B cell (primary cell): ENCODE measurements around the gene MEGF8. TPM values are rescaled to one million over a fixed set of nuclear protein-coding genes. Genes with fewer than 3 reads are reported as not detected.

ENCODE experiments used
- ATAC-seq: fragments of 200-7000 bp; cut with Tn5 transposase; one replicate; pipeline ENCODE4 v1.10.0; 2021; ENCODE audit warnings: low read depth, mild to moderate bottlenecking, moderate number of reproducible peaks, moderate library complexity
- CTCF ChIA-PET: fragments of 350-600 bp; sonication (Branson Sonifier 250); formaldehyde crosslinking; loops from one replicate; lab custom pipeline; 2021; ENCODE audit warnings: antibody characterized with exemption, inconsistent platforms; lab: Charles Lee
- POLR2A ChIA-PET: fragments of 350-600 bp; sonication (Branson Sonifier 250); formaldehyde crosslinking; loops from one replicate; lab custom pipeline; 2021; ENCODE audit warnings: antibody characterized with exemption; lab: Charles Lee
- DNase-seq: peaks from one replicate; pipeline ENCODE4 v3.0.0; 2013
- H2AFZ ChIP-seq: 2 replicates; pipeline ENCODE4 v1.6.1; 2012; ENCODE audit warnings: mild to moderate bottlenecking, low read depth, low read length; ENCODE audit not compliant: insufficient read depth, poor library complexity, severe bottlenecking
- H3K27ac ChIP-seq, 2 donors: 1 replicate in 1 of 2; 2 replicates in 1 of 2; pipeline ENCODE4 v1.5.1; 2012 to 2013; ENCODE audit warnings: low read length in 2 of 2, mild to moderate bottlenecking in 2 of 2, moderate library complexity in 1 of 2
- H3K27me3 ChIP-seq, 4 experiments: fragments of 200-600 bp in 1 of 4; sonication (generic) in 1 of 4; replicated peaks in 1 of 4; 1 replicate in 2 of 4; 2 replicates in 2 of 4; pipeline versions ENCODE4 v1.6.1 to v1.7.0; 2013 to 2016; ENCODE audit warnings: low read length in 3 of 4, mild to moderate bottlenecking in 2 of 4, mixed read lengths in 1 of 4, moderate library complexity in 1 of 4; ENCODE audit not compliant: insufficient read depth in 4 of 4, control insufficient read depth in 3 of 4; ENCODE audit errors: control extremely low read depth in 1 of 4
- H3K36me3 ChIP-seq, 2 experiments: replicated peaks in 1 of 2; 1 replicate in 1 of 2; 2 replicates in 1 of 2; pipeline versions ENCODE4 v1.6.1 to v1.7.1; 2013; ENCODE audit warnings: low read length in 1 of 2; ENCODE audit not compliant: insufficient read depth in 2 of 2, control insufficient read depth in 1 of 2; ENCODE audit errors: control extremely low read depth in 1 of 2, extremely low read depth in 1 of 2
- H3K4me1 ChIP-seq, 2 donors: fragments of 200-600 bp in 1 of 2; sonication (generic) in 1 of 2; 1 replicate in 1 of 2; 2 replicates in 1 of 2; pipeline versions ENCODE4 v1.5.1 to v1.6.1; 2013 to 2017; ENCODE audit warnings: low read length in 2 of 2; ENCODE audit not compliant: control insufficient read depth in 2 of 2, insufficient read depth in 2 of 2
- H3K4me2 ChIP-seq: replicated peaks from 2 replicates; pipeline ENCODE3; 2012; ENCODE audit warnings: mild to moderate bottlenecking, low read depth, low read length; ENCODE audit not compliant: poor library complexity, severe bottlenecking
- H3K4me3 ChIP-seq, 5 experiments: fragments of 200-600 bp in 1 of 5; sonication (generic) in 1 of 5; 1 replicate in 3 of 5; 2 replicates in 2 of 5; pipeline versions ENCODE4 v1.5.1 to v1.7.0; 2011 to 2016; ENCODE audit warnings: low read length in 4 of 5, mild to moderate bottlenecking in 4 of 5, low read depth in 2 of 5, control low read depth in 1 of 5, moderate library complexity in 1 of 5; ENCODE audit not compliant: insufficient read depth in 1 of 5; ENCODE audit errors: control extremely low read depth in 1 of 5, extremely low read depth in 1 of 5
- H3K79me2 ChIP-seq: fragments of 200-600 bp; sonication (generic); one replicate; pipeline ENCODE4 v1.6.0; 2016; ENCODE audit warnings: low read length; ENCODE audit not compliant: control insufficient read depth, insufficient read depth
- H3K9ac ChIP-seq: fragments of 200-600 bp; sonication (generic); 2 replicates; pipeline ENCODE4 v1.6.1; 2017; ENCODE audit warnings: mild to moderate bottlenecking, low read length, moderate library complexity
- H3K9me3 ChIP-seq, 3 donors: one replicate each; pipeline versions ENCODE4 v1.6.1 to v1.7.1; 2013; ENCODE audit warnings: low read length in 2 of 3; ENCODE audit not compliant: control insufficient read depth in 2 of 3, insufficient read depth in 1 of 3; ENCODE audit errors: control extremely low read depth in 1 of 3
- H4K20me1 ChIP-seq: 2 replicates; pipeline ENCODE4 v1.6.0; 2012; ENCODE audit warnings: mild to moderate bottlenecking, low read length; ENCODE audit not compliant: insufficient read depth, control insufficient read depth, poor library complexity, severe bottlenecking
- H3K27ac Mint-ChIP-seq: one replicate; pipeline ENCODE4 v1.8.0; 2021; ENCODE audit warnings: mixed read lengths
- H3K27me3 Mint-ChIP-seq: one replicate; pipeline ENCODE4 v1.8.0; 2021; ENCODE audit warnings: mixed read lengths
- H3K4me1 Mint-ChIP-seq: one replicate; pipeline ENCODE4 v1.8.0; 2021; ENCODE audit warnings: mixed read lengths
- H3K4me3 Mint-ChIP-seq: one replicate; pipeline ENCODE4 v1.8.0; 2021; ENCODE audit warnings: mixed read lengths
- H3K9me3 Mint-ChIP-seq: one replicate; pipeline ENCODE4 v1.8.0; 2022; ENCODE audit warnings: mixed read lengths; ENCODE audit not compliant: insufficient read depth
- CTCF ChIP-seq: fragments of 200-600 bp; IDR thresholded peaks from one replicate; pipeline ENCODE4 v1.8.0; 2022; ENCODE audit warnings: antibody characterized with exemption, mild to moderate bottlenecking
- EZH2 ChIP-seq: IDR thresholded peaks from 2 replicates; pipeline ENCODE4 v1.6.1; 2012; ENCODE audit warnings: borderline replicate concordance, low read depth, mild to moderate bottlenecking, moderate library complexity, low read length; ENCODE audit not compliant: insufficient read depth, poor library complexity, severe bottlenecking
- WGBS: methylation state at CpG from one replicate; pipeline ENCODE4 v1.1.5; 2013; ENCODE audit warnings: missing lambda C conversion rate; ENCODE audit not compliant: insufficient coverage; 5-methylcytosine and 5-hydroxymethylcytosine counted together
- intact Hi-C: fragments of 100-400 bp; cut with micrococcal nuclease; formaldehyde crosslinking; loops from one replicate; pipeline ENCODE4 v1.10.0; 2022
- polyA plus RNA-seq: library from polyadenylated mRNA; depleted of rRNA; stranded (reverse); fragments of >200 nt; gene quantifications from 2 replicates; pipeline ENCODE4 v1.2.3, GENCODE V29; 2012
- total RNA-seq, 2 donors: library from RNA; stranded (reverse); fragments of 120-200 nt in 1 of 2; gene quantifications; 1 replicate in 1 of 2; 2 replicates in 1 of 2; pipeline versions ENCODE4 v1.2.3 to v1.2.4, GENCODE V29; 2013 to 2022

Gene MEGF8
- total and polyA plus RNA-seq, 2 donors (not counting 1 experiment from before 2014, with no cell fraction given): 8.2 to 26.5 TPM

- 87% methylated on average over 5 of the region's 5 CpGs for WGBS
- no peaks in the 10 kb centered on the region for H4K20me1 ChIP-seq
- no peak for TF ChIP-seq CTCF
- no peak for TF ChIP-seq EZH2
- H3K4me1 ChIP-seq: peaks cover 20 to 26% of the 10 kb centered on the region in 2 donors
- H3K27ac ChIP-seq: no peak overlapping the region
- H3K4me2 ChIP-seq: no peak overlapping the region
- POLR2A ChIA-PET: no interaction called here
- H3K9ac ChIP-seq: no peak overlapping the region
- H3K4me3 Mint-ChIP-seq: peak overlapping the region; percentile 67
- peaks cover 0 to 40% (median 17%) of the 10 kb centered on the region in 4 experiments for H3K27me3 ChIP-seq
- no peak overlapping the region for H3K27ac Mint-ChIP-seq
- intact Hi-C loops: no loop called here
- CTCF ChIA-PET: no interaction called here
- no peaks in the 10 kb centered on the region for H3K9me3 Mint-ChIP-seq
- H3K9me3 ChIP-seq: peaks cover 0 to 9% (median 0%) of the 10 kb centered on the region in 3 donors
- H3K79me2 ChIP-seq: no peaks in the 10 kb centered on the region
- peaks cover 28% of the 10 kb centered on the region for H3K27me3 Mint-ChIP-seq
- H2AFZ ChIP-seq: no peak overlapping the region
- peaks cover 18% of the 10 kb centered on the region for H3K4me1 Mint-ChIP-seq
- DNase-seq (no peak), ATAC-seq (no peak)
- no peak overlapping the region for H3K4me3 ChIP-seq
- H3K36me3 ChIP-seq: no peaks in the 10 kb centered on the region
These were observed 13.1 kb upstream of the MEGF8 start for GRCh38 chr19:42312370-42312769.

GRCh38 chr19:42313096-42313839 is 12.2 kb upstream of the MEGF8 start, which contains the start of gene TMEM145:
TMEM145 (plus strand) TSS chr19:42313309; CDS start chr19:42313377, 68 bp downstream.
- intact Hi-C loops: no loop called here
- peak within 1 kb of the TSS; percentile 67 for H3K4me3 Mint-ChIP-seq
- peaks cover 0 to 40% (median 17%) of the 10 kb centered on the region in 4 experiments for H3K27me3 ChIP-seq
- H2AFZ ChIP-seq: peak within 1 kb of the TSS; percentile 46
- ChIA-PET POLR2A (interaction anchor here (0.6 kb wide), 1 partner anchor 34 kb away, joined by 4 read pairs; no protein-coding TSS in a partner anchor), CTCF (interaction anchor here (0.5 to 1.1 kb wide), 3 partner anchors 8 to 184 kb away, joined by 3 to 4 read pairs (median 3); no protein-coding TSS in a partner anchor)
- H3K9me3 Mint-ChIP-seq: no peaks in the 10 kb centered on the region
- no peaks in the 10 kb centered on the region for H3K36me3 ChIP-seq
- H3K27ac Mint-ChIP-seq: no peak within 1 kb of the TSS
- peak within 1 kb of the TSS; percentile 86 for H3K4me2 ChIP-seq
- H3K9me3 ChIP-seq: peaks cover 0 to 9% (median 0%) of the 10 kb centered on the region in 3 donors
- H3K4me1 Mint-ChIP-seq: peaks cover 19% of the 10 kb centered on the region
- peak within 1 kb of the TSS in 3 of 5 experiments; percentile 18 to 38 (median 33) for H3K4me3 ChIP-seq
- H3K9ac ChIP-seq: peak within 1 kb of the TSS; percentile 37
- H3K27ac ChIP-seq: no peak within 1 kb of the TSS
- peaks cover 20 to 26% of the 10 kb centered on the region in 2 donors for H3K4me1 ChIP-seq
- ATAC-seq: peak; percentile 67
- WGBS: under 1% methylated on average over 66 of the region's 67 CpGs
- H3K27me3 Mint-ChIP-seq: peaks cover 28% of the 10 kb centered on the region
- TF ChIP-seq CTCF (peak; percentile 13), EZH2 (no peak)
- H4K20me1 ChIP-seq: no peaks in the 10 kb centered on the region
- H3K79me2 ChIP-seq: no peaks in the 10 kb centered on the region
- DNase-seq: peak; percentile 61
